SKM-1 (cell line): ENCODE measurements around the gene GLYAT.
"Not testable (repeated sequence)": the region's sequence is repeated elsewhere in the genome, so short reads cannot be mapped to it uniquely, and the experiment has no call there.

ENCODE experiments used
- DNase-seq: peaks from one replicate; lab custom pipeline; 2025; ENCODE audit not compliant: unreplicated experiment; lab: John Stamatoyannopoulos, UW

Gene GLYAT

DNA sequence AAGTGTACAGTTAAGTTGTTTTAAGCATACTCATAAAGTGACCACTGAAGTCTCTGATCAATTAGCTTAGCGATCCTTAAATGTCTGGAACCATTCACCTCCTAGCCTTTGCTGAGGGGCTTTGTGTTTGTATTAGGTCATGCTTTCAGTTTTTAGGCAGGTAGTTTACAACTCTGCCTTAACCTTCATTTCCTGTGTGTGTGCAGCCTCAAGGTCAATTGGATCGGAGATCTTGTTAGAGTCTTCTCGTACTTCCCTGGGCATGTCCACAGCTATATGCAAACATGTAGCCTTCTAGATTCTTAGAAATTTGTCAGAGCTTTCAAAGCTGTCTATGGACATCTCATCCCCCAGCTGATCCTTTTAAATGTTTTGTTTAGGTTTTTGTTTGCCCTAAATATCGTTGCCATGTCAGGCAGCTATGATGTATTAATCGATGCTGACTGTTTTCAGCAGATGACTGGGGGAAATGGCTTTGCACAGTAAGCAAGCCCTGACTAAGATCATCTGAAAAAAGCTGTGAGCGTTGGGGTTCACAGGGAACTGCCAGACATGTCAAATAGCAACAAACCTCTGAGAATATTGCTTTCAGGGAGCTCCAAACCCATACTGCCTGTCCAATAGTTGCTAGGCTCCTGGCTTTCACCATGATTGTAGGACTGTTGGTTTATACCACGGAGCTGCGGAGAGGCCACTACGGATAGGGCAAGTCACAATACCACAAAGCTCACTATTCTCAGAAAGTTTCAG is 45.6 kb downstream of the GLYAT start:
- no peak for DNase-seq

DNA sequence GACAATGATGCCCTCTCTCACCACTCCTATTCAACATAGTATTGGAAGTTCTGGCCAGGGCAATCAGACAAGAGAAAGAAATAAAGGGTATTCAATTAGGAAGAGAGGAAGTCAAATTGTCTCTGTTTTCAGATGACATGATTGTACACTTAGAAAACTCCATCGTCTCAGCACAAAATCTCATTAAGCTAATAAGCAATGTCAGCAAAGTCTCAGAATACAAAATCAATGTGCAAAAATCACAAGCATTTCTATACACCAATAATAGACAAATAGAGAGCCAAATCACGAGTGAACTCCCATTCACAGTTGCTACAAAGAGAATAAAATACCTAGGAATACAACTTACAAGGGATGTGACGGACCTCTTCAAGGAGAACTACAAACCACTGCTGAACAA is 49.1 kb downstream of the GLYAT start:
- not testable (repeated sequence) for DNase-seq

DNA sequence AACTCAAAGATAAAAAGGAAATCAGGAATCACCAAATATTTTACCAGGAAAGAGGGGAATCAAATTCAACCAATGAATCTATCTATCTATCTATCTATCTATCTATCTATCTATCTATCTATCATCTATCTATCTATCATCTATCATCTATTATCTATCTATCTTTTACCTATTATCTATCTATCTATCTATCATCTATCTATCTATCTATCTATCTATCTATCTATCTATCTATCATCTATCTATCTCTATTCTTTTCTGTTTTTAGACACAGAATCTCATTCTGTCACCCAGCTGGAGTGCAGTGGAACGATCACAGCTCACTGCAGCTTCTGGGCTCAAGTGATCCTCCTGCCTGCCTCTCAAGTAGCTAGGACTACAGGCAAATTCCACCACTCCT is 54.2 kb downstream of the GLYAT start:
- not testable (repeated sequence) for DNase-seq

DNA sequence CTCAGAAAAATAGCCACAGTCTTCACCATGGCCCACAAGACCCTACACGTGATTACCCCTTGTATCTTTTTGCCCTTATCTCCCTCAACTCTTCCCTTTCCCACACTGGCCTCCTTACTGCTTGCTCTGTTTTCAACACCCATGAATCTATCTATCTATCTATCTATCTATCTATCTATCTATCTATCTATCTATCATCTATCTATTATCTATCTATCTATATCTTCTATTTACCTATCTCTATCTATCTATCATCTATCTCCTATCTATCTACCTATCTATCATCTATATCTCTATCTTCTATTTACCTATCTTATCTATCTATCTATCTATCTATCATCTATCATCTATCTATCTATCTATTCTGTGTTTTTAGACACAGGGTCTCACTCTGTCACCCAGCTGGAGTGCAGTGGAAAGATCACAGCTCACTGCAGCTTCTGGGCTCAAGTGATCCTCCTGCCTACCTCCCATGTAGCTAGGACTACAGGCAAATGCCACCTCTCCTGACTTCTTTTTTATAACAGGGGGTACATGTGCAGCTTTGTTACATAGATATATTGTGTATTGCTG is 55.1 kb downstream of the GLYAT start:
- no peak for DNase-seq

DNA sequence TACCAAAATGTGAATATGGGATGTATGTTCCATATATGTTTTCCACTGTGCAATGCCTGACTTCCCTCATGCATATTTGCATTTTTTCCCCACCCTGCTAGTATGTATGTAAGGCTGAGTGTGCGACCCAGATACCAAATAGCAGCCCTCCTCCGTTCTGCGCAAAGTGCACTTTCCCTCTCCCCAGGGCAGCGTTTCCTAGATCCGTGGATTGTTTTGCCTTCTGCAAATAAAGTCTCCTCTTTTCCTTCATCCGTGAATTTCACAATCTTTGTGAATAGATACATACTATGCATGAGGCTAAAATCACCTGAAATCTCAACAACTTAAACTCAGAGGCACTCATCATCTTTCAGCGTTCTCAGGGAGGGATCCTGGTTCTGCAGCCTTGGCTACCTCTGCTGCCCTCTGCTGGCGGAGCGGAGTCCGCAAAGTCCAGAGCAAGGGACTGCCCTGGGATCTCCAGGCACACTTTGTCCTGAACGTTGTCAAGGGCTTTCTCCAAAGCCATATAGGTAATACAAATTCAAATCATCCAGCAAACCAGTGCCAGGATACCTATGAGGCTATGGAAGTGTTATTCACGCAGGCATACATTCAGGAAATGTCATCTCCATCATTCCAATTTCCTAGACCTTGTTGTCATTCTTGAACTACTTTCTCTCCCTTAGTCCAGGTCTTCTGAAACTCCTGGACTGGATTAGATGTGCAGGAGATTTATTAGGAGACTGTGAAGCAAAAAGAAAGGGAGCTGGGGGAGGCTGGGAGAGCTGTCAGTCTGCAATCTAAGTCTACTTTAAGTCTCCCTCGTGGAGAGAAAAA is 56.2 kb downstream of the GLYAT start:
- DNase-seq, result peak; percentile 60

DNA sequence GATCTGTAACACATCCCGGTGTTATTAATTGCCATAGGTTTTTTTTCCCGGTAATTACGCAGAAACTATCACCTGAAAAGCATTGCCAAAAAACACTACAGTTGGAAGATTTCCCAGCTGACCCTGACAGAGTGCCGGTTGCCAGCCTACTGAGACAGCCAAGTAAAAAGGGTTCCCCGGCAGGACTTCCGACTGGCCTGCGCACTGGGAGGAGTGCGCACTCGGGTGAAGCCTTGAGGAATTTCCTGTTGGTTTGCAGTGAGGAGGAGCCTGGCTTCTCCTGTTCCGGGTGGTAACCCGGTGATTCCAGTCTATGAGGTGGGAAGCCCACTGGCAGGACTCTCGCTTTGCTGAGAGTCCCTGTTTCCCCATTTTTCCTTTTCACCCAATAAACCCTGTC is 57.1 kb downstream of the GLYAT start:
- no peak for DNase-seq

DNA sequence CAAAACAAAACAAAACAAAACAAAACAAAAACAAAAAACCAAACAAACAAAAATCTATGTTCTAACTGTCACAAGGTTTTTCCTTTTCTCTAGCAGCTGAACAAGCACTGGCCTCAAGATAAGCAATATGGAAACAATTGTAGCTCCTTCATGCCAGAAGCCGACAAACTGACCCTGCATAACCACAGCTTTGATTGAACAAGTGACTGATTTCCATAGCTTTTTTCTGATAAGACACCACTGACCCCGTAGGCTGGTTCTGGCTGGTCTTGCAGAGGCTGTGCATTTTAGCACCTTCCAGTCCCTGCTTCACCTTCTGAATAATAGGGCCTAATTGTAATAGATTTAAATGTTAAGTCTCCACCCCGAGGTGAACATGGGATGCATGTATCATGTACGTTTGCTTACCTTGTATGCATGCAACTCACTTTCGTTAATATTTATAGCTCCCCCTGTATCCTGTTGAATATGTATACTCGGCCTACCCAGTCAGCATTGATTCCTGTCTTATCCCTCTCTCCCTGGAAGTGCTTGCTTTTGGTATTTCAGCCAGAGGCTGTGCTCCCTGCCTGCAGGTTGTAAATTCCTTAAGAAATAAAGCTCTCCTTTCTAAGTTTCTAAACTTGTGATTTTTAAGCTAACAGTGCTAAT is 59.6 kb downstream of the GLYAT start:
- DNase-seq, result no peak

DNA sequence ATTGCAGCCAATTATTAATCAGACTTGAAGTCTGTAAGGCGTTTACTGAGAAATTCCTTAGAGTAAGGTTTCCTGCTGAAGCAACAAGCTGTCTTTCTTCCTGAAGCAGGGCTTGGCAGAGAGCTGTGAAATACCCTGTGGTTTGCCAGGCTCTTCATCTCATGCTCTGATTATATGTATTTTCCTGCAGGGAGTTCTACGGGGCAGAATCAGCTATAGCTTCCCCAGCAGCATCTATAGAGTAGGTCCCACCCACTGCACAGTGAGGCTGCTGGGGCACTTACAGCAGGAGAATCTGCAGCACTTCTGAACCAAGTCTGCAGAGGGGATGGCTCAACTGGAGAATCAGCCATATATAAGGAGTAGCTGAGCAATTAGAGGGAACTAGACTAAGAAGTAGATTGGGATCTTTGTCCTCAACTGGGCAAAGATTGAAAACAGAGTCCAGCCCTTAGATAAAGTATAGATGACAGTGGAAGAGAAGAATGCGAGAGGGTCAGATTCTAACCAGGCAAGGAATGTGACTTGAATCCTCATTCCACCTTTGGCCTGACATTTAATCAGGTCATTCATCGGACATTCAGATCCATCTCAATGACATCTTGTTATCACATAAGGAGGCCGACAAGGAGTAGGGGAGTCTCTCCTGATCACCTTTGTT is 71.7 kb downstream of the GLYAT start:
- DNase-seq, result no peak

DNA sequence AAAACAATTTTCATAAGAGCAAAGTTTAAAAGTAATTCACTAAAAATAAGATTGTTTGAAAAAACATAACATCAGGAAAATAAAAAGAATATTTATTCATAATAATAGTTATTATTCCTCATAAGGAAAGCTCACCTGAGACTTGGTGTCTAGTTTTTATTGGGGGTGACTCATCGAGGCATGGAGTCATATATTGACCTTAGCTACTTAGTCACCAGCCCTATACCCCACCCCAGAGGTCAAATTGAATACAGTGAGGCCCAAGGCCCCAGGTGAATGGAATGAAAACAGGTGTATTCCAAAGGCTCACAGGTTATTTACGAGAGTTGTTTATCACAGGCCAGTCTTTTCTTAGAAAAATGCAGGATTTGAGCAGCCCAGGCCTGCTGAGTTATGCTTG is 72.3 kb downstream of the GLYAT start:
- DNase-seq, result no peak
